ENCODE data around the gene STUB1.

The STUB1 gene

GRCh38 chr16:698911-699671, 18.9 kb downstream of the STUB1 start:
- DNase-seq (ENCODE audit: extremely low read depth, low read depth), result no peak
- TF ChIP-seq CTCF (IDR thresholded peaks at IDR 0.05; ENCODE audit: low read depth, low read length, missing control alignments), result no peak
- H3K4me3 ChIP-seq (replicated peaks; ENCODE audit: low read depth, low read length), result no peak overlapping the region

GRCh38 chr16:700684-701584, 20.7 kb downstream of the STUB1 start:
- no peak for DNase-seq (ENCODE audit: extremely low read depth, low read depth)
- TF ChIP-seq CTCF (IDR thresholded peaks at IDR 0.05; ENCODE audit: low read depth, low read length, missing control alignments), result no peak
- H3K4me3 ChIP-seq (replicated peaks; ENCODE audit: low read depth, low read length), result no peak overlapping the region

GRCh38 chr16:702341-702740, 22.1 kb downstream of the STUB1 start:
- H3K4me3 ChIP-seq (replicated peaks; ENCODE audit: low read depth, low read length), result no peak overlapping the region
- TF ChIP-seq CTCF (IDR thresholded peaks at IDR 0.05; ENCODE audit: low read depth, low read length, missing control alignments), result no peak
- no peak for DNase-seq (ENCODE audit: extremely low read depth, low read depth)

GRCh38 chr16:703406-703805, 23.2 kb downstream of the STUB1 start:
- DNase-seq (ENCODE audit: extremely low read depth, low read depth), result no peak
- no peak for TF ChIP-seq CTCF (IDR thresholded peaks at IDR 0.05; ENCODE audit: low read depth, low read length, missing control alignments)
- H3K4me3 ChIP-seq (replicated peaks; ENCODE audit: low read depth, low read length), result no peak overlapping the region

- no peak for TF ChIP-seq CTCF (IDR thresholded peaks at IDR 0.05; ENCODE audit: low read depth, low read length, missing control alignments)
- H3K4me3 ChIP-seq (replicated peaks; ENCODE audit: low read depth, low read length), result no peak overlapping the region
- no peak for DNase-seq (ENCODE audit: extremely low read depth, low read depth)
Observed at GRCh38 chr16:704047-704446, 23.8 kb downstream of the STUB1 start.

GRCh38 chr16:704552-705380, 24.6 kb downstream of the STUB1 start:
- DNase-seq (ENCODE audit: extremely low read depth, low read depth), result no peak
- no peak for TF ChIP-seq CTCF (IDR thresholded peaks at IDR 0.05; ENCODE audit: low read depth, low read length, missing control alignments)
- no peak overlapping the region for H3K4me3 ChIP-seq (replicated peaks; ENCODE audit: low read depth, low read length)

Data from HFF-Myc (cell line).